GM15510 (cell line): ENCODE measurements around the gene NT5DC3.

Source experiments
- POLR2A ChIP-seq: IDR thresholded peaks from 3 replicates; pipeline ENCODE4 v1.6.1; 2011; ENCODE audit warnings: borderline replicate concordance; ENCODE audit not compliant: insufficient read length; ENCODE audit errors: extremely low read depth

The NT5DC3 gene

GRCh38 chr12:103810111-103810510, 30.9 kb downstream of the NT5DC3 start:
- TF ChIP-seq POLR2A, result no peak

- TF ChIP-seq POLR2A, result no peak
Measured at GRCh38 chr12:103809154-103809553, 31.9 kb downstream of the NT5DC3 start.

GRCh38 chr12:103808239-103808880, 32.7 kb downstream of the NT5DC3 start:
- TF ChIP-seq POLR2A, result no peak

- no peak for TF ChIP-seq POLR2A
Measured at GRCh38 chr12:103807561-103808238, 33.3 kb downstream of the NT5DC3 start.

GRCh38 chr12:103806803-103807202, 34.2 kb downstream of the NT5DC3 start:
- TF ChIP-seq POLR2A, result no peak

- TF ChIP-seq POLR2A, result no peak
Measured at GRCh38 chr12:103805655-103806360, 35.2 kb downstream of the NT5DC3 start.

- TF ChIP-seq POLR2A, result no peak
Measured at GRCh38 chr12:103803847-103804246, 37.2 kb downstream of the NT5DC3 start.

- TF ChIP-seq POLR2A, result no peak
Measured at GRCh38 chr12:103802586-103802886, 38.5 kb downstream of the NT5DC3 start.

GRCh38 chr12:103801709-103802585, 39.1 kb downstream of the NT5DC3 start:
- TF ChIP-seq POLR2A, result no peak

- TF ChIP-seq POLR2A, result no peak
Measured at GRCh38 chr12:103799857-103800771, 40.9 kb downstream of the NT5DC3 start.

GRCh38 chr12:103799504-103799856, 41.6 kb downstream of the NT5DC3 start:
- TF ChIP-seq POLR2A, result no peak

GRCh38 chr12:103798586-103798985, 42.4 kb downstream of the NT5DC3 start:
- TF ChIP-seq POLR2A, result no peak

- TF ChIP-seq POLR2A, result no peak
Measured at GRCh38 chr12:103794309-103795213, 46.5 kb downstream of the NT5DC3 start.
